Testis (tissue), 5 donors: Measurements from ENCODE around the gene WWC1. TPM values are rescaled to one million over a fixed set of nuclear protein-coding genes. Genes with fewer than 3 reads are reported as not detected.

Experiments used
- DNase-seq: peaks from one replicate; pipeline ENCODE4 v3.0.0-alpha.2; 2019
- H3K27ac ChIP-seq, 2 donors: fragments of 200-600 bp; sonication (generic); one replicate each; pipeline ENCODE4 v1.5.1; 2019
- H3K27me3 ChIP-seq: fragments of 200-600 bp; sonication (generic); one replicate; pipeline ENCODE4 v1.5.1; 2019
- H3K36me3 ChIP-seq: fragments of 200-600 bp; sonication (generic); one replicate; pipeline ENCODE4 v1.5.1; 2017; ENCODE audit warnings: low read depth; ENCODE audit errors: missing control alignments
- H3K4me1 ChIP-seq: fragments of 200-600 bp; sonication (generic); one replicate; pipeline ENCODE4 v1.5.1; 2019
- H3K4me3 ChIP-seq, 2 donors: fragments of 200-600 bp; sonication (generic); one replicate each; pipeline ENCODE4 v1.5.1; 2017 to 2019
- H3K9me3 ChIP-seq: fragments of 200-600 bp; sonication (generic); one replicate; pipeline ENCODE4 v1.5.1; 2017
- CTCF ChIP-seq, 3 experiments: fragments of 450-650 bp in 2 of 3; fragments of 200-600 bp in 1 of 3; sonication (generic) in 1 of 3; IDR thresholded peaks; one replicate each; pipeline ENCODE4 v1.5.1; 2016 to 2019; ENCODE audit warnings: antibody characterized with exemption in 3 of 3, mild to moderate bottlenecking in 2 of 3, moderate library complexity in 1 of 3
- POLR2A ChIP-seq: fragments of 450-650 bp; IDR thresholded peaks from one replicate; pipeline ENCODE4 v1.6.1; 2017; ENCODE audit warnings: antibody characterized with exemption, mild to moderate bottlenecking, moderate library complexity
- WGBS, 2 donors: methylation state at CpG; one replicate each; pipeline ENCODE4 v1.1.5; 2018; 5-methylcytosine and 5-hydroxymethylcytosine counted together
- intact Hi-C: fragments of 100-400 bp; cut with DNase I; formaldehyde crosslinking; loops from one replicate; pipeline ENCODE4 v1.15.1; 2023; ENCODE audit warnings: low total_unique reads
- long read RNA-seq, 2 donors: transcript quantifications; one replicate each; lab custom pipeline, GENCODE V29; 2026
- polyA plus RNA-seq: library from polyadenylated mRNA; stranded (reverse); fragments of 350-450 nt; fragmentation: Illumina TruSeq; extraction: RNeasy Lipid Tissue Mini Kit (QIAGEN cat#74804); gene quantifications from one replicate; pipeline ENCODE4 v1.2.3, GENCODE V29; 2014; ENCODE audit warnings: low read depth, low replicate concordance; ENCODE audit not compliant: insufficient read depth
- total RNA-seq, 2 donors: library from RNA; depleted of rRNA; stranded (reverse); fragments of >200 nt; gene quantifications; one replicate each; pipeline ENCODE4 v1.2.3, GENCODE V29; 2016

WWC1 gene
- total RNA-seq (1 to 10 TPM; 3.7 to 5.6 TPM), polyA plus RNA-seq (6.0 TPM)
- long read RNA-seq, donor 1, full-length matches to known transcripts: 4 of 4 reads
- long read RNA-seq, donor 1, partial matches to known transcripts: 0 of 4 reads
- long read RNA-seq, donor 1, other reads (novel, unspliced or antisense): 0 of 4 reads
- long read RNA-seq, donor 2, full-length matches to known transcripts: 2 of 2 reads
- long read RNA-seq, donor 2, partial matches to known transcripts: 0 of 2 reads
- long read RNA-seq, donor 2, other reads (novel, unspliced or antisense): 0 of 2 reads

- DNase-seq: peak; percentile 39
- Histone ChIP-seq H3K36me3 (no peaks in the 10 kb centered on the region), H3K9me3 (no peaks in the 10 kb centered on the region), H3K4me1 (no peaks in the 10 kb centered on the region), H3K27me3 (no peaks in the 10 kb centered on the region), H3K4me3 (peak within 1 kb of the TSS; percentile 44 to 57), H3K27ac (no peak within 1 kb of the TSS)
- intact Hi-C loops: no loop called here
- 0% methylated on average over 3 to 29 of the region's 77 CpGs for WGBS, 2 donors
- no peak for TF ChIP-seq POLR2A
- no peak for TF ChIP-seq CTCF (IDR thresholded peaks at IDR 0.05)
These were observed at the start of gene WWC1 for GRCh38 chr5:168291342-168291963. Gene WWC1, plus strand, starts transcription at chr5:168291645. Its CDS starts 508 bp downstream, at chr5:168292153.

DNA sequence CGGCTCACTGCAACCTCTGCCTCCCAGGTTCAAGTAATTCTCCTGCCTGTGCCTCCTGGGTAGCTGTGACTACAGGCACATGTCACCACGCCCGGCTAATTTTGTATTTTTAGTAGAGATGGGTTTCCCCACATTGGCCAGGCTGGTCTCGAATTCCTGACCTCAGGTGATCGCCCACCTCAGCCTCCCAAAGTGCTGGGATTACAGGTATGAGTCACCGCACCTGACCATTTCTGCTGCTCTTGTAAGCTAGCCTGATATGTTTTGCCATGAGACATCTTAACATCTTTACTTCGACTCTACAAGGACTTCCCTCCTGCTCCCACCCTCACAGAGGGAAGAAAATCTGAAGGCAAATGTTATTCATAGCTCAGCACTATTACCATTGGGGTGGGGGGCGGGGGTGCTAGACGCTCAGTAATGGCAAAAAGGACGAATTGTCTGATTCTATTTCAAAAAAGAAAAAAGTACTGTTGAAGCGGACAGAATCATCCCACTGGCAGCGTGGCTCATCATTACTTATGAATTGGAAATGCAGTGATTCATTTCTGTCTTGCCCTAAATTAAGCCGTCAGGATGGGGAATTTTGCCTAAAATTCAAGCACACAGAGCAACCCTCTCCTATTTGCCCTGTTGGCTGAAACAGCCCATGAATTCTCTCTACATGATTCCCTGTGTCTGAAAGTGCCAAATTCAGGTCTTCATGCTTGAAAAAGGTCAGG lies 46.4 kb upstream of the WWC1 start:
- intact Hi-C loops: no loop called here
- Histone ChIP-seq H3K36me3 (no peaks in the 10 kb centered on the region), H3K27ac (no peak overlapping the region), H3K4me3 (no peak overlapping the region), H3K9me3 (no peaks in the 10 kb centered on the region), H3K4me1 (no peaks in the 10 kb centered on the region), H3K27me3 (no peaks in the 10 kb centered on the region)
- DNase-seq: no peak
- no peak for TF ChIP-seq CTCF (IDR thresholded peaks at IDR 0.05)
- TF ChIP-seq POLR2A: no peak
- 93 to 94% methylated on average over 11 to 13 of the region's 13 CpGs for whole genome bisulfite sequencing, 2 donors

- intact Hi-C loops: no loop called here
- no peak for TF ChIP-seq POLR2A
- TF ChIP-seq CTCF (IDR thresholded peaks at IDR 0.05): no peak
- H3K4me3 ChIP-seq: no peak overlapping the region
- no peak overlapping the region for H3K27ac ChIP-seq
- no peaks in the 10 kb centered on the region for H3K4me1 ChIP-seq
- DNase-seq: no peak
- H3K9me3 ChIP-seq: no peaks in the 10 kb centered on the region
- no peaks in the 10 kb centered on the region for H3K36me3 ChIP-seq
- H3K27me3 ChIP-seq: no peaks in the 10 kb centered on the region
These were observed 41.5 kb upstream of the WWC1 start for GRCh38 chr5:168249923-168250322.

GRCh38 chr5:168251259-168251658 lies 40.2 kb upstream of the WWC1 start:
- intact Hi-C loops: no loop called here
- no peak overlapping the region for H3K4me3 ChIP-seq
- no peaks in the 10 kb centered on the region for H3K4me1 ChIP-seq
- no peak for DNase-seq
- TF ChIP-seq CTCF (IDR thresholded peaks at IDR 0.05) (no peak), POLR2A (no peak)
- H3K27ac ChIP-seq: no peak overlapping the region
- H3K36me3 ChIP-seq: no peaks in the 10 kb centered on the region
- no peaks in the 10 kb centered on the region for H3K27me3 ChIP-seq
- 40 to 62% methylated on average over 7 of the region's 7 CpGs for WGBS, 2 donors
- no peaks in the 10 kb centered on the region for H3K9me3 ChIP-seq
